ENCODE results near the gene VPS26C. TPM values are rescaled to one million over a fixed set of nuclear protein-coding genes. Genes with fewer than 3 reads are reported as not detected.
A peak's percentile ranks its signal among the peaks of the same experiment; 100 is the strongest.

Gene VPS26C
- total and polyA plus RNA-seq, 10 of the 15 experiments (the other 5 are each of a cell fraction or from before 2014, with no cell fraction given), result 32.5 to 65.1 (median 48.0) TPM

- no peaks in the 10 kb centered on the region for H3K79me2 ChIP-seq (ENCODE audit: control insufficient read depth, insufficient read depth, low read length)
- in situ Hi-C loops (cut with MboI) (no loop called here), intact Hi-C loops (cut with micrococcal nuclease; ENCODE audit: unreplicated experiment) (no loop called here)
- H4K20me1 ChIP-seq (ENCODE audit: control insufficient read depth, insufficient read depth), result no peaks in the 10 kb centered on the region
- no peaks in the 10 kb centered on the region for H3K27me3 ChIP-seq (replicated peaks in 1 of 2; ENCODE audit: control insufficient read depth in 2 of 2, insufficient read depth in 2 of 2, low read length in 1 of 2)
- ChIA-PET CTCF (interaction anchor here (0.6 kb wide), 1 partner anchor 115 kb away, joined by 3 read pairs; no protein-coding TSS in a partner anchor), POLR2A (no interaction called here), RAD21 (ENCODE audit: unreplicated experiment) (no interaction called here), SMC1A (ENCODE audit: uncharacterized antibody, unreplicated experiment) (no interaction called here)
- no peaks in the 10 kb centered on the region for H3K36me3 ChIP-seq (ENCODE audit: control insufficient read depth in 2 of 2, insufficient read depth in 2 of 2, low read length in 1 of 2)
- H3K9me3 ChIP-seq (replicated peaks; ENCODE audit: control insufficient read depth, insufficient read depth, low read length), result no peaks in the 10 kb centered on the region; the same call in 2 of the 3 replicates
- H2AFZ ChIP-seq (ENCODE audit: control insufficient read depth, low read depth, low read length), result no peak overlapping the region
- WGBS (ENCODE audit: insufficient coverage, insufficient replicate concordance, low lambda C conversion rate, missing lambda C conversion rate), result 54% methylated on average over 10 of the region's 10 CpGs
- H3K9ac ChIP-seq (ENCODE audit: control insufficient read depth, insufficient read depth, low read length), result no peak overlapping the region
- H3K27ac ChIP-seq (ENCODE audit: control insufficient read depth, insufficient read depth), result no peak overlapping the region
- DNase-seq (ENCODE audit: low read depth, low spot score) (no peak), ATAC-seq (no peak), FAIRE-seq (peak; percentile 23)
- BruUV-seq (replicated peaks), result no TSS peak
- H3K4me3 ChIP-seq, result no peak overlapping the region
- H3K4me2 ChIP-seq (ENCODE audit: control insufficient read depth, insufficient read depth), result no peak overlapping the region
- no peaks in the 10 kb centered on the region for H3K4me1 ChIP-seq (ENCODE audit: control insufficient read depth, insufficient read depth, low read length)
- no peak for TF ChIP-seq RBBP5 (conservative IDR thresholded peaks at IDR 0.05)
- TF ChIP-seq CBX3 (IDR thresholded peaks at IDR 0.05; ENCODE audit: borderline replicate concordance, low read depth), result no peak
- TF ChIP-seq TAF1 (IDR thresholded peaks at IDR 0.05; ENCODE audit: borderline replicate concordance, low read depth, low read length), result no peak
- TF ChIP-seq CREM (IDR thresholded peaks at IDR 0.05; ENCODE audit: low read depth), result no peak
- TF ChIP-seq IRF5 (IDR thresholded peaks at IDR 0.05; ENCODE audit: borderline replicate concordance), result no peak
- TF ChIP-seq, protein P1, sequence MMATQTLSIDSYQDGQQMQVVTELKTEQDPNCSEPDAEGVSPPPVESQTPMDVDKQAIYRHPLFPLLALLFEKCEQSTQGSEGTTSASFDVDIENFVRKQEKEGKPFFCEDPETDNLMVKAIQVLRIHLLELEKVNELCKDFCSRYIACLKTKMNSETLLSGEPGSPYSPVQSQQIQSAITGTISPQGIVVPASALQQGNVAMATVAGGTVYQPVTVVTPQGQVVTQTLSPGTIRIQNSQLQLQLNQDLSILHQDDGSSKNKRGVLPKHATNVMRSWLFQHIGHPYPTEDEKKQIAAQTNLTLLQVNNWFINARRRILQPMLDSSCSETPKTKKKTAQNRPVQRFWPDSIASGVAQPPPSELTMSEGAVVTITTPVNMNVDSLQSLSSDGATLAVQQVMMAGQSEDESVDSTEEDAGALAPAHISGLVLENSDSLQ (IDR thresholded peaks at IDR 0.05), result no peak
- TF ChIP-seq CEBPB (IDR thresholded peaks at IDR 0.05; ENCODE audit: borderline replicate concordance in 1 of 2, low read depth in 2 of 2, low read length in 2 of 2), result no peak
- TF ChIP-seq IKZF1 (conservative IDR thresholded peaks at IDR 0.05), result no peak
- no peak for TF ChIP-seq BCL11A (IDR thresholded peaks at IDR 0.05; ENCODE audit: low read depth, low read length)
- TF ChIP-seq, protein P2, sequence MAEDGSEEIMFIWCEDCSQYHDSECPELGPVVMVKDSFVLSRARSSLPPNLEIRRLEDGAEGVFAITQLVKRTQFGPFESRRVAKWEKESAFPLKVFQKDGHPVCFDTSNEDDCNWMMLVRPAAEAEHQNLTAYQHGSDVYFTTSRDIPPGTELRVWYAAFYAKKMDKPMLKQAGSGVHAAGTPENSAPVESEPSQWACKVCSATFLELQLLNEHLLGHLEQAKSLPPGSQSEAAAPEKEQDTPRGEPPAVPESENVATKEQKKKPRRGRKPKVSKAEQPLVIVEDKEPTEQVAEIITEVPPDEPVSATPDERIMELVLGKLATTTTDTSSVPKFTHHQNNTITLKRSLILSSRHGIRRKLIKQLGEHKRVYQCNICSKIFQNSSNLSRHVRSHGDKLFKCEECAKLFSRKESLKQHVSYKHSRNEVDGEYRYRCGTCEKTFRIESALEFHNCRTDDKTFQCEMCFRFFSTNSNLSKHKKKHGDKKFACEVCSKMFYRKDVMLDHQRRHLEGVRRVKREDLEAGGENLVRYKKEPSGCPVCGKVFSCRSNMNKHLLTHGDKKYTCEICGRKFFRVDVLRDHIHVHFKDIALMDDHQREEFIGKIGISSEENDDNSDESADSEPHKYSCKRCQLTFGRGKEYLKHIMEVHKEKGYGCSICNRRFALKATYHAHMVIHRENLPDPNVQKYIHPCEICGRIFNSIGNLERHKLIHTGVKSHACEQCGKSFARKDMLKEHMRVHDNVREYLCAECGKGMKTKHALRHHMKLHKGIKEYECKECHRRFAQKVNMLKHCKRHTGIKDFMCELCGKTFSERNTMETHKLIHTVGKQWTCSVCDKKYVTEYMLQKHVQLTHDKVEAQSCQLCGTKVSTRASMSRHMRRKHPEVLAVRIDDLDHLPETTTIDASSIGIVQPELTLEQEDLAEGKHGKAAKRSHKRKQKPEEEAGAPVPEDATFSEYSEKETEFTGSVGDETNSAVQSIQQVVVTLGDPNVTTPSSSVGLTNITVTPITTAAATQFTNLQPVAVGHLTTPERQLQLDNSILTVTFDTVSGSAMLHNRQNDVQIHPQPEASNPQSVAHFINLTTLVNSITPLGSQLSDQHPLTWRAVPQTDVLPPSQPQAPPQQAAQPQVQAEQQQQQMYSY (CRISPR knock-in tag; IDR thresholded peaks at IDR 0.05), result no peak
- no peak for TF ChIP-seq JUNB (IDR thresholded peaks at IDR 0.05)
- no peak for TF ChIP-seq EGR1 (IDR thresholded peaks at IDR 0.05; ENCODE audit: borderline replicate concordance in 1 of 2, low read depth in 2 of 2, low read length in 2 of 2)
- TF ChIP-seq, protein P3, sequence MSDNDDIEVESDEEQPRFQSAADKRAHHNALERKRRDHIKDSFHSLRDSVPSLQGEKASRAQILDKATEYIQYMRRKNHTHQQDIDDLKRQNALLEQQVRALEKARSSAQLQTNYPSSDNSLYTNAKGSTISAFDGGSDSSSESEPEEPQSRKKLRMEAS (IDR thresholded peaks at IDR 0.05; ENCODE audit: low read depth, low read length), result no peak
Measured at GRCh38 chr21:37281579-37281978, 14.4 kb upstream of the VPS26C start.
